ENCODE results near the gene TFIP11.

Gene TFIP11

GRCh38 chr22:26548303-26548702 is 36.0 kb upstream of the TFIP11 start:
- no peak overlapping the region for H3K4me3 ChIP-seq (ENCODE audit: low read depth, low read length)
- no peak for TF ChIP-seq CTCF (IDR thresholded peaks at IDR 0.05; ENCODE audit: low read depth, low read length)

- H3K4me3 ChIP-seq (ENCODE audit: low read depth, low read length), result no peak overlapping the region
- no peak for TF ChIP-seq CTCF (IDR thresholded peaks at IDR 0.05; ENCODE audit: low read depth, low read length)
These were observed 35.6 kb upstream of the TFIP11 start for GRCh38 chr22:26547837-26548236.

- no peak overlapping the region for H3K4me3 ChIP-seq (ENCODE audit: low read depth, low read length)
- TF ChIP-seq CTCF (IDR thresholded peaks at IDR 0.05; ENCODE audit: low read depth, low read length), result no peak
These were observed 35.2 kb upstream of the TFIP11 start for GRCh38 chr22:26547426-26547825.

- H3K4me3 ChIP-seq (ENCODE audit: low read depth, low read length), result no peak overlapping the region
- TF ChIP-seq CTCF (IDR thresholded peaks at IDR 0.05; ENCODE audit: low read depth, low read length), result no peak
These were observed 34.0 kb upstream of the TFIP11 start for GRCh38 chr22:26546282-26546681.

- no peak overlapping the region for H3K4me3 ChIP-seq (ENCODE audit: low read depth, low read length)
- no peak for TF ChIP-seq CTCF (IDR thresholded peaks at IDR 0.05; ENCODE audit: low read depth, low read length)
These were observed 33.6 kb upstream of the TFIP11 start for GRCh38 chr22:26545827-26546226.

GRCh38 chr22:26545385-26545784 is 33.1 kb upstream of the TFIP11 start:
- H3K4me3 ChIP-seq (ENCODE audit: low read depth, low read length), result no peak overlapping the region
- no peak for TF ChIP-seq CTCF (IDR thresholded peaks at IDR 0.05; ENCODE audit: low read depth, low read length)

- TF ChIP-seq CTCF (IDR thresholded peaks at IDR 0.05; ENCODE audit: low read depth, low read length), result no peak
- H3K4me3 ChIP-seq (ENCODE audit: low read depth, low read length), result no peak overlapping the region
These were observed 32.2 kb upstream of the TFIP11 start for GRCh38 chr22:26544489-26544888.

Measured in WI38 (cell line).